ENCODE data around the gene LRCH1.
"Not testable (repeated sequence)": the region's sequence is repeated elsewhere in the genome, so short reads cannot be mapped to it uniquely, and the experiment has no call there.

Gene LRCH1

DNA sequence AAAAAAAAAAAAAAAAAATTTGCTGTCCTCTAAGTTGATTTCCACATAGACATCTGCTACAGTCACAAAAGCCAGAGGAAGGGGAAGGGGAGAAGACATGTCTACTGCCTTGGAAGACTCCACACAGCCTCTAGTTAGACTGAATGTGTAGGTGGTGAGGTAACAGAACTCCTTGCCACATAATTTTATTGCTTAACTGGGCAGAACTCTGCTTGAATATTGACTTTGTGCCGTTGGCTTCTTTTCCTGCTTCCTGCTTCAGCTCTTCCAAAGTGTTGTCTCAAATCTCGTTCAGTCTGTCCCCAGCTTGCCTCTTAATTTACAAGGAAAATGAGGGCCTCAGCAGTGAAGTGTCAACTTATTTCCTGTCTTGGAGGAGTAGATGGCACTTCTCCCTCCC is 206.9 kb downstream of the LRCH1 start:
- DNase-seq: no peak

DNA sequence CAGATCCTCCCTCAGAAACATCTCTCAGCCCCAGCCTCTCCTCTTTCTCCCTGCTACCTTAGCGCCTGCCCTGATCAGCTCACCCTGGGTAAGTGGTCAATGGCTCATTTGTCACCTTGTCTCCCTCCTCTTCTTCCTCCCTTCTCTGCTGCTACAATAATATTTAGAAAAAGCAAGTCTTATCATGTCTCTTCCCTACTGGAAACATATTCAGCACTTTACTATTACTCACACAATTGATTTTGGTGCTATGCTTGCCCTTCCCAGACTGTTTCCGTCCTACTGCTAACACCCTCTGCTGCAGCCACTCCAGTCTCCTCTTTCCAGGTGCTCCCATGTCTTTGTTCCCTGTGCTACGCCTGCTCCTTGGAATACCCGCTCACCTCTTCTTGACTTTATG is 208.2 kb downstream of the LRCH1 start:
- no peak for DNase-seq

DNA sequence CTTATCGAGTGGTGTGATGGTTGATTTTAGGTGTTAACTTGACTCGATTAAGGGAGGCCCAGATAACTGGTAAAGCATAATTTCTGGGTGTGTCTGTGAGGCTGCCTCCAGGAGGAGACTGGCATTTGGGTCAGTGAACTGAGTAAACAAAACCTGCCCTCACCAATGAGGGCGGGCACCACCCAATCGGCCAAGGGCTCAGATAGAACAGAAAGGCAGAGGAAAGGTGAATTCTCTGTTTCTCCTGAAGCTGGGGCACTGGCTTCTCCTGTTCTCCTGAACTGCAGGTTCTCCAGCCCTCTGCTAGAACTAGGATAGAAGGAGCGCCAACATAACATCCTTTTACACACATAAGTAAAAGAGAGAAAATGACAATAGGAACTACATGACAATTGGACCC is 208.9 kb downstream of the LRCH1 start:
- no peak for DNase-seq

GRCh38 chr13:46769925-46770324 is 217.0 kb downstream of the LRCH1 start:
- not testable (repeated sequence) for DNase-seq

DNA sequence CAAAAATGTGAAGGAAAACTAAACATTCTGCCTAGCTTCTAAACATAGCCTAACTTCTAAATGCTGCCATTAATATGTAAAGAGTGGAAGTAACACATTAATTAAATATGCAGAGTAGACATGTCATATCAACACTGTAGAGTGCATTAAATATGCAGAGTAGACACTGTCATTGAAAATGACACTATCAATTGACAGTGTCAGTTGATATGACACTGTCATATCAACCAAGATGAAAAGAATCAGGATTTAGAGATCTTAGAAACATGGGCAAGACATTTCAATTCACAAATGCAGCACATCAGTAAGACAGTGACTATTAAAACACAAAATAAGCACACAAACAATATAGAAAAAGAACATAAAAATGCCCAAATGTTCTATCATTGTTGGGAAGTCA is 218.7 kb downstream of the LRCH1 start:
- no peak for DNase-seq

DNA sequence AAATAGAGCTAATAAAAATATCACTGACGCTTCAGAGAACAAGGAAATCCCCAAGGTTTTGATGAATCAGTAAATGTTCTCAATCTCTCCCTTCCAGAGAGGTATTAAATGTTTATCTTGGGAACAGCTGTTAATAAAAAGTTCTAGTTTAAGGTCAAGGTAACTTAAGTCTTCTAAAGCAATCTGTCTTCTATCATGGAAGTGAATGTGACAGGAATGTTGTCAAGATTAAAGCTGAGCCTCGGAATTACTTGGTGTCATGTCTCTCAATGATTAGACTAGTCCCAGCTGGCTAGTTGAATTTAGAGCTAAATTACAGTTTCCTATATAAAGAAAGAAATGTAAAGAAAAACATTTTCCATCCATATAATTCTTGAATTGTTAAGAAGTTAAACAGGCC is 220.6 kb downstream of the LRCH1 start:
- no peak for DNase-seq

GRCh38 chr13:46775385-46776107 is 222.6 kb downstream of the LRCH1 start:
- DNase-seq: no peak

- no peak for DNase-seq
Measured at GRCh38 chr13:46778095-46778494, 225.1 kb downstream of the LRCH1 start.

DNA sequence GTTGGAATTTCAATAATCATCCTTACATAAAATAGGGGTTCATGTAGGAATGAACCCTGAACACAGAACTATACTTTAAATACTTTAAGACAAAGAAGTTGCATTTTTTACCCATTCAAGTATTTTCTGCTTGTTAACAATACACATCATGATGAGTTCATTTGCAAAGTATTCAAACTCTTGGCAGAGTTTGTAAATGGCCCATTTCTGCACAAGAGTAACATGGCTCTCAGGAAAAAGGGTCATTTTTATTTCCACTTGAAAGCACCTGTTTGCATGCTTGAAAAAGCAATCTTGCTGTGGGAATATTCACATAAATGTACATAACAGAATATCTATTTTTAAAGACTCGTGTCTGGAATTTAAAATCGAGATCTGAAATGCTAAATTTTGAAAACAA is 225.9 kb downstream of the LRCH1 start:
- DNase-seq: no peak

DNA sequence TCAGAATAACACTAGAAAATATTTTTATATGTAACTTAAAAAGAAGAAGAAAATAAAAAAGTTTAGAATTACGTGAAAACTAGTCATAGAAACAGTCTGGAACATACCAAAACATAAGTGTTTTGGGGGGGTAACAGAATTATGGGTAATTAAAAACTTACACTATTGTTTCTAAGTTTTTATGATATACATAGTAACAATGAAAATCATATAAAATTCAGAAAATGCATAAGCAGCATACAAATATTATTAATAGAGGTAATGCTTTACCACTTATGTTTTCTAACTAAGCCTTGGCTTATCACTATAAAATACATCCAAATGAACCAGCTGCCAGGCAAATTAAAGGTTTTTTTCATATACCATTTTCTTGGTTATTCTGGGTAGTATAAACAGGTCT is 229.1 kb downstream of the LRCH1 start:
- no peak for DNase-seq

- no peak for DNase-seq
Measured at GRCh38 chr13:46782691-46783090, 229.7 kb downstream of the LRCH1 start.

DNA sequence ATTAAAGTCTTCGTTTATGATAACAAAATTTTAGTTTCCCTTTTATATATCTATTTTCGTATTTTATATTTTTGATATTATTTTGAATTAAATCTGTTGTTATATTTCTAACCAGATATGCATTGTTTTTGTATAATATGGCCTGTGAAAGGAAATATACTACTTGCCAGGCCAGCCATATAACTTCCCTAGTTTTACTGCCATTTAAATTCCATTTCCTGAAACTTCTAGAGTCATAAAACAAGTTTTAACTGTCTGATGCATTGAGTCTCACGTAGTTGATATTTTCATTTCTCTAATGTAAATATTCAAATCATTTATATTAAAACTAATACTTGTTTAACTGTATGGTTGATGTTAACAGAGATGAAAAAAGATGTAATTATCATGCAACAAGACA is 230.5 kb downstream of the LRCH1 start:
- no peak for DNase-seq

DNA sequence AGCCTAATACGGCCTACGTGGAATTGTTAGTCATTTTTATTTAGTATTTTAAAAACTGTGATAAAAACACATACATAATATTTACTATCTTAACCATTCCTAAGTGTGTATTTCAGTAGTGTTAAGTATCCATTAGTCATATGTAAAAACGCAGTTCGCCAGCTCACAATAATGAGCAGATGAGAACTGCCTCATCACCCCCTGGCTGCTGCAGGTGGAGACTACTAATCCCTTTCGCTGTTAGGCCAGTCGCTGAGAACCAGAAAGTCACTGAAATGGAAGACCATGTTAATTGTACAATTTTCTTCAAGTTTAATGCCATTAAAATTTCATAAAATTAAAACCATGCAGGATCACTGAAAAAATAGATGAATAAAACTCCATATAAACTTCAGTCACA is 242.4 kb downstream of the LRCH1 start:
- DNase-seq: no peak

DNA sequence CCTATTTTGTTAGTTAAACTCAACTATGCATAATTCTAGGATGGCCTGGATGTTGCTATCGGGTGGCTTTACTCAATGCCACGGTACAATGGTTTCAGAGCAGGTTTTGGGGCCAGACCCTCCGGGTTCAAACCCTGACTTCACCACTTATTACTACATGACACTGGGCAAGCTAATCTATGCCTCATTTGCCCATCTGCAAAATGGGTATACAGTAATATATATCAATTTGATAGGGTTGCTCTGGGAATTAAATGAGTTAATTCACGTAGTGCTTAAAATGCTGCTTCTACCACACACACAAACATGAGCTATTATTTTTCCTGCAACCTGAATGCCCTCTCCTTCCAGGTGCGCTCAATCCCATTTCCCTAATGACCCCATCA is 243.2 kb downstream of the LRCH1 start:
- DNase-seq: no peak

DNA sequence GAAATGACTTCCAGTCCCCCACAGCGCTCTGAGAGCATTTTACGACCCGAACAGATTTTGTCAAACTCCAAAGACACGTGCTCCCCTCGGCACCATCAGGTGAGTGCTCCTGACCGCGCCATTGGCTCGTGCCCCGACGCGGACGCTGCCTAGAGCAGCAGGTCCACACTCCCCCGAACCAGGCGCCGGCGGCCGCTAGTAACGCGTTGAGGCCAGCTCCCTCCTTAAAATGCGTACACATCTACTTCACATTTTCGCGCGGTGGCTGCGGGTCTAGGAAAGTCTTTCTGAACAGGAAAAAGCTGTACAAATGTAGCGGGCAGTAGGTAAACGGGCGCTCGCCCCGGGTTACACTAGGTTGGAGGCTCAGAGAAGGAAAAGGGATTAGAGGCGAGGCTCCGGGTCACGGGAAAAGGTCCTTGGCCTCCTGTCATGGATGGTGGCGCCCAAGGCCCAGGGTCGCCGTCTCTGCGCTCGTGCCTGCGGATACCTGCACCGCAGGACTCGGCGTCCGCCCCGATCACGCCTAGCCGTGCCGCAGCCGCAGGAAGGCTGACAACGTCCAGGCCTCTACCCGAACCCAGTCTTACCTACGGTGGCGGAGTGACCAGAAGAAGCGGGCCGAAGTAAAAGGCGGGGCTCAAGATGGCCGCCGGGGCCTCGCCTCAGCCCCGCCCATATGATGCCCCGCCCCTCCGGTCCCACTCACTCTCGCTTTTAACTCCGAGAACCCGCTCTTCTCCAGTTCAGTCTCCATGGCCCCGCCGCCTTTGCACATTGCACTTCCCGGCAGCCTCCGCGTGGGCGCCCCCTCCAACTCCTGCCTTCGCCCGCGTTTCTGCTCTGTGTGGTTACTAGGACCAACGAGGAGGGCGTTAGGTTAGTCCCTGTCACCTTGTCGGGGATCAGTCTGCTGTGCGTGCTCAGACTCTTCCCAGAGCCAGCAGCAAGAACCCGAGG is 243.8 kb downstream of the LRCH1 start, which contains the start of gene ESD:
ESD (minus strand) TSS at position 647 of the 960 bp plus-strand sequence. CDS start 5,748 bp downstream, outside the sequence.
- peak; percentile 81 for DNase-seq

GRCh38 chr13:46797501-46798237 is 244.7 kb downstream of the LRCH1 start:
- no peak for DNase-seq

DNA sequence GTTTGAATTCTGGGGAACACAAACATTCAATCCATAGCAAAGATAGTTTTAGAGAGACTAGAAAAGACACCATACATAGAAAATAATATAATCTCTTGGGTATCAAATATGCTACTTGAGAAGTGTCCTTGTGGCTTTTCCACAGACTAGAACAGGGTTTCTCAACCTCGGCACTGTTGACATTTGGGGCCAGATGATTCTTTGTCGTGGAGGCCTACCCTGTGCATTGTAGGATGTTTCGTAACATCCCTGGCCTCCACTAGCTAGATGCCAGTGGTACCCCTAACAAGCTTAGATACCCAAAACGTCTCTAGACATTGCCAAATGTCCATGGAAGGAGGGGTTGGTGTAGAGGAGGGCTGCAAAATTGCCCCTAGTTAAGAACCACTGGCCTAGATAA is 246.2 kb downstream of the LRCH1 start:
- no peak for DNase-seq

DNA sequence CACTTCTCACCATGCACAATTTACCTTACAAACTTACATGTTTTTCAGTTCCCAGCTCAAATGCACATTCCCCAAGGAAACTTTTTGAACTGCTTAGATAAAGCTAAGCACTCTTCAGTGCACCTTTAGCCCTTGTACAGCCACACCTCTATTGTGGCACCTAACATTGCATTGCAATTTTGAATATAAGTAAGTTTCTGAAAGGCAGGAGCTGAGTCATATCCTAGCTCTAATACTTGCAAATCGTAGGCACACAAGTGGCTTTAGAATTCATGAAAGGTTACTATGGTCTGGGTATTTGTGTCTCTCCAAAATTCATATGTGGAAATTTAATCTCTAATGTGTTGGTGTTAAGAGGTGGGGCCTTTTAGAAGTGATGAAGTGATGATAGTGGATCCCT is 248.9 kb downstream of the LRCH1 start:
- DNase-seq: no peak

Data from effector CD4-positive, alpha-beta T cell (primary cell).